H1 (cell line): Measurements from ENCODE around the gene RBM15B. TPM values are rescaled to one million over a fixed set of nuclear protein-coding genes. Genes with fewer than 3 reads are reported as not detected.
"Not testable (repeated sequence)": the region's sequence is repeated elsewhere in the genome, so short reads cannot be mapped to it uniquely, and the experiment has no call there.

Experiments
- CTCF ChIA-PET: fragments of 300-600 bp; sonication (Branson Sonifier 250); formaldehyde crosslinking; loops from one replicate; lab custom pipeline; 2021; ENCODE audit not compliant: partially characterized antibody; lab: Charles Lee
- POLR2A ChIA-PET: fragments of 300-600 bp; sonication (Branson Sonifier 250); formaldehyde crosslinking; loops from one replicate; lab custom pipeline; 2021; ENCODE audit warnings: inconsistent platforms; ENCODE audit not compliant: partially characterized antibody; lab: Charles Lee
- DNase-seq, 2 experiments: peaks; one replicate each; pipeline versions ENCODE4 v3.0.0 to v3.0.0-alpha.2; 2010 to 2022; ENCODE audit warnings: low spot score in 2 of 2, low read depth in 1 of 2, mixed read lengths in 1 of 2
- FAIRE-seq: peaks from 2 replicates; lab custom pipeline; 2011; peaks lifted over from hg19 to GRCh38; lab: Jason Lieb, UNC
- H2AFZ ChIP-seq: 2 replicates; pipeline ENCODE4 v1.8.1; 2012; ENCODE audit warnings: low read length, inconsistent platforms
- H2AK5ac ChIP-seq: 2 replicates; pipeline ENCODE4 v1.6.1; 2013; ENCODE audit warnings: low read depth, low read length
- H2BK120ac ChIP-seq: replicated peaks from 2 replicates; pipeline ENCODE3; 2013; ENCODE audit warnings: low read depth, low read length, inconsistent platforms
- H2BK12ac ChIP-seq: 2 replicates; pipeline ENCODE4 v1.6.1; 2013; ENCODE audit warnings: low read depth, low read length
- H2BK15ac ChIP-seq: 2 replicates; pipeline ENCODE4 v1.6.1; 2013; ENCODE audit warnings: low read length
- H2BK20ac ChIP-seq: 2 replicates; pipeline ENCODE4 v1.6.1; 2013; ENCODE audit warnings: low read length
- H2BK5ac ChIP-seq: 2 replicates; pipeline ENCODE4 v1.6.1; 2013; ENCODE audit warnings: low read depth, low read length
- H3K14ac ChIP-seq: 2 replicates; pipeline ENCODE4 v1.6.1; 2013; ENCODE audit warnings: inconsistent platforms; ENCODE audit not compliant: insufficient read length
- H3K18ac ChIP-seq: 2 replicates; pipeline ENCODE4 v1.6.1; 2013; ENCODE audit warnings: low read length; ENCODE audit errors: extremely low read depth
- H3K23ac ChIP-seq: 2 replicates; pipeline ENCODE4 v1.6.1; 2013; ENCODE audit warnings: inconsistent platforms; ENCODE audit not compliant: insufficient read length
- H3K23me2 ChIP-seq: 2 replicates; pipeline ENCODE4 v1.6.1; 2013; ENCODE audit warnings: low read depth, low read length
- H3K27ac ChIP-seq: 2 replicates; pipeline ENCODE4 v1.6.1; 2011; ENCODE audit warnings: low read depth, low read length, inconsistent platforms
- H3K27me3 ChIP-seq, 4 experiments: replicated peaks in 1 of 4; 1 replicate in 1 of 4; 2 replicates in 3 of 4; pipeline versions ENCODE4 v1.6.1 to v1.8.1; 2011 to 2013; ENCODE audit warnings: low read length in 3 of 4, mild to moderate bottlenecking in 3 of 4, inconsistent platforms in 2 of 4, mixed read lengths in 2 of 4, moderate library complexity in 1 of 4; ENCODE audit not compliant: control insufficient read depth in 3 of 4, insufficient read depth in 3 of 4; ENCODE audit errors: extremely low read depth in 1 of 4
- H3K36me3 ChIP-seq, 4 experiments: 2 replicates each; pipeline versions ENCODE4 v1.6.1 to v1.8.1; 2011 to 2013; ENCODE audit warnings: mild to moderate bottlenecking in 4 of 4, low read length in 3 of 4, moderate library complexity in 2 of 4, control low read depth in 1 of 4, inconsistent platforms in 1 of 4; ENCODE audit not compliant: insufficient read depth in 4 of 4, control insufficient read depth in 2 of 4
- H3K4ac ChIP-seq: replicated peaks from 2 replicates; pipeline ENCODE3; 2013; ENCODE audit warnings: low read length, low read depth, mixed read lengths, inconsistent platforms; ENCODE audit not compliant: insufficient read length
- H3K4me1 ChIP-seq, 4 experiments: replicated peaks in 1 of 4; 1 replicate in 1 of 4; 2 replicates in 3 of 4; pipeline versions ENCODE4 v1.6.1 to v1.8.1; 2011 to 2013; ENCODE audit warnings: low read length in 3 of 4, inconsistent platforms in 2 of 4, mixed read lengths in 1 of 4; ENCODE audit not compliant: insufficient read depth in 4 of 4, control insufficient read depth in 3 of 4
- H3K4me2 ChIP-seq, 2 experiments: 2 replicates each; pipeline versions ENCODE4 v1.6.1 to v1.8.1; 2011 to 2013; ENCODE audit warnings: low read depth in 2 of 2, low read length in 2 of 2, control low read depth in 1 of 2, inconsistent platforms in 1 of 2, mild to moderate bottlenecking in 1 of 2; ENCODE audit not compliant: insufficient read depth in 1 of 2
- H3K4me3 ChIP-seq, 4 experiments: fragments of 200-600, 300-600 bp in 1 of 4; sonication (generic), shearing (Covaris generic), sonication (Bioruptor Twin) in 1 of 4; 2 replicates each; pipeline versions ENCODE4 v1.5.1 to v1.8.1; 2011 to 2016; ENCODE audit warnings: low read length in 4 of 4, low read depth in 3 of 4, control low read depth in 2 of 4, inconsistent platforms in 2 of 4, mild to moderate bottlenecking in 2 of 4, mixed read lengths in 1 of 4, moderate library complexity in 1 of 4; ENCODE audit not compliant: insufficient read depth in 2 of 4; ENCODE audit errors: extremely low read depth in 1 of 4
- H3K56ac ChIP-seq: replicated peaks from 2 replicates; pipeline ENCODE3; 2013; ENCODE audit warnings: low read depth, mild to moderate bottlenecking, mixed read lengths, low read length, inconsistent platforms; ENCODE audit not compliant: insufficient read length
- H3K79me1 ChIP-seq: 2 replicates; pipeline ENCODE4 v1.6.1; 2013; ENCODE audit warnings: low read depth, low read length, control low read depth
- H3K79me2 ChIP-seq, 2 experiments: 2 replicates each; pipeline versions ENCODE4 v1.6.1 to v1.8.1; 2012 to 2013; ENCODE audit warnings: low read length in 2 of 2, mild to moderate bottlenecking in 2 of 2, inconsistent platforms in 1 of 2; ENCODE audit not compliant: insufficient read depth in 2 of 2, control insufficient read depth in 1 of 2
- H3K9ac ChIP-seq, 4 experiments: replicated peaks in 1 of 4; 1 replicate in 1 of 4; 2 replicates in 3 of 4; pipeline versions ENCODE4 v1.6.1 to v1.8.1; 2011 to 2013; ENCODE audit warnings: low read depth in 3 of 4, low read length in 3 of 4, control low read depth in 2 of 4, mild to moderate bottlenecking in 2 of 4, moderate library complexity in 2 of 4, inconsistent platforms in 1 of 4; ENCODE audit errors: extremely low read depth in 1 of 4
- H3K9me3 ChIP-seq, 2 experiments: 2 replicates each; pipeline versions ENCODE4 v1.6.1 to v1.8.1; 2012 to 2013; ENCODE audit warnings: mild to moderate bottlenecking in 2 of 2, moderate library complexity in 2 of 2, control low read depth in 1 of 2, inconsistent platforms in 1 of 2, low read depth in 1 of 2, low read length in 1 of 2, mixed read lengths in 1 of 2; ENCODE audit not compliant: insufficient read depth in 2 of 2
- H4K20me1 ChIP-seq, 2 experiments: replicated peaks in 1 of 2; 2 replicates each; pipeline versions ENCODE3 to v1.8.1; 2011 to 2013; ENCODE audit warnings: inconsistent platforms in 2 of 2, low read length in 2 of 2, mild to moderate bottlenecking in 1 of 2; ENCODE audit not compliant: insufficient read depth in 2 of 2, control insufficient read depth in 1 of 2
- H4K5ac ChIP-seq: 2 replicates; pipeline ENCODE4 v1.6.1; 2013; ENCODE audit warnings: low read length, low read depth, mixed read lengths, inconsistent platforms; ENCODE audit not compliant: insufficient read length
- H4K8ac ChIP-seq: 2 replicates; pipeline ENCODE4 v1.8.0; 2013; ENCODE audit warnings: mild to moderate bottlenecking, moderate library complexity, low read length, inconsistent platforms; ENCODE audit not compliant: insufficient read depth; ENCODE audit errors: extremely low read depth
- H4K91ac ChIP-seq: replicated peaks from 2 replicates; pipeline ENCODE3; 2013; ENCODE audit warnings: low read length, mixed read lengths, inconsistent platforms; ENCODE audit not compliant: insufficient read length
- ZNF274 ChIP-seq: IDR thresholded peaks from 2 replicates; pipeline ENCODE4 v1.7.0; 2012; ENCODE audit warnings: low read length, borderline replicate concordance; ENCODE audit errors: extremely low read depth
- WGBS, 2 experiments: shearing (Covaris generic) in 1 of 2; methylation state at CpG; one replicate each; pipeline versions ENCODE4 v1.1.6 to v1.1.7; 2013 to 2015; ENCODE audit warnings: low lambda C conversion rate in 2 of 2, mixed read lengths in 2 of 2, inconsistent platforms in 1 of 2, low coverage in 1 of 2, missing lambda C conversion rate in 1 of 2; ENCODE audit not compliant: insufficient replicate concordance in 2 of 2, insufficient coverage in 1 of 2, insufficient read length in 1 of 2; ENCODE audit errors: extremely low coverage in 1 of 2, missing lambda C conversion rate in 1 of 2; 5-methylcytosine and 5-hydroxymethylcytosine counted together
- polyA plus RNA-seq, 7 experiments: library from polyadenylated mRNA; depleted of rRNA in 3 of 7; stranded (reverse) in 5 of 7; unstranded in 2 of 7; fragments of >200 nt in 5 of 7; fragments of 200-250 nt in 2 of 7; gene quantifications; 1 replicate in 5 of 7; 2 replicates in 1 of 7; 4 replicates in 1 of 7; pipeline versions ENCODE4 v1.2.1 to v1.2.3, GENCODE V29; 2011 to 2013; ENCODE audit warnings: missing spikeins in 2 of 7, mixed read lengths in 2 of 7
- total RNA-seq: library from RNA; stranded (reverse); fragmentation: NEBNext Ultra II Directional; extraction: Animal tissue kit (Norgen Biotek cat#: 25700); gene quantifications from 2 replicates; pipeline ENCODE4 v1.2.1, GENCODE V29; 2021

Gene RBM15B
- total and polyA plus RNA-seq, 2 of the 8 experiments (the other 6 are each of a cell fraction or from before 2014, with no cell fraction given): 22.2 to 59.1 TPM

DNA sequence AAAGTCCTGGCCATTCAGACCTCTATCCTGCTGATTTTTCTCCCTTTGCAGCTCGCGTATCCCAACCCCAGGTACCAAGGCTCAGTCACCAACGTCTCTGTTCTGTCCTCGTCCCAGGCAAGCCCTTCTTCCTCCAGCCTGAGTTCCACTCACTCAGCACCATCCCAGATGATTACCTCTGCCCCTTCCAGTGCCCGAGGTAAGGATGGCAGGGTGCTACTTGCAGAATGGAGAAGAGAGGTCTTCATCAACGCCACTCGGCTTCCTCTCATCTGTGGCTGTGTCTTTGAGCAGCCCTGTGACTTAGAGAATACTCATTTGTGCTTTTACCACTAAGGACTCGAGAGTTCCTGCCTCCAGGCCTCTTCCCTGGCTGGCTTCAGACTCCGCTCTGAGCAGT, 28.6 kb upstream of the RBM15B start (continued):
- TF ChIP-seq ZNF274: no peak

DNA sequence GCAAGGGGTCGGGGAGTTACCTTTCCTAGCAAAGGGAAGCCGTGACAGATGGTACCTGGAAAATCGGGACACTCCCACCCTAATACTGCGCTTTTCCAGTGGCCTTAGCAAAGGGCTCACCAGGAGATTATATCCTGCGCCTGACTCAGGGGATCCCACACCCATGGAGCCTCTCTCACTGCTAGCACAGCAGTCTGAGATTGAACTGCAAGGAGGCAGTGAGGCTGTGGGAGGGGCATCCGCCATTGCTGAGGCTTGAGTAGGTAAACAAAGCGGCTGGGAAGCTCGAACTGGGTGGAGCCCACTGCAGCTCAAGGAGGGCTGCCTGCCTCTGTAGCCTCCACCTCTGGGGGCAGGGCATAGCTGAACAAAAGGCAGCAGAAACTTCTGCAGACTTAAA, 22.8 kb upstream of the RBM15B start:
- WGBS, 2 experiments: 99% methylated on average over 7 of the region's 8 CpGs; no CpG with 5 or more reads in 1 of the 2 experiments

More for the DNA sequence above, 22.8 kb upstream of the RBM15B start:
- H3K14ac ChIP-seq, H3K4me1 ChIP-seq, H3K9ac ChIP-seq, H3K4ac ChIP-seq, H3K9me3 ChIP-seq, DNase-seq, H4K20me1 ChIP-seq, H3K18ac ChIP-seq, H3K4me3 ChIP-seq, H2BK12ac ChIP-seq, H3K79me1 ChIP-seq, H2BK20ac ChIP-seq, H2AK5ac ChIP-seq, H3K27me3 ChIP-seq, H2BK120ac ChIP-seq, H3K23ac ChIP-seq, H3K79me2 ChIP-seq, H3K4me2 ChIP-seq, H3K23me2 ChIP-seq, H2BK15ac ChIP-seq, H2AFZ ChIP-seq, H3K56ac ChIP-seq, H2BK5ac ChIP-seq, H3K27ac ChIP-seq, H4K8ac ChIP-seq, H4K5ac ChIP-seq, H3K36me3 ChIP-seq, H4K91ac ChIP-seq, FAIRE-seq: not testable (repeated sequence)
- ChIA-PET CTCF (interaction anchor here (4.2 to 5.5 kb wide), 2 partner anchors 14 to 268 kb away, joined by 24 to 51 read pairs; partner anchors contain the start of gene MANF), POLR2A (interaction anchor here (1.9 kb wide), 1 partner anchor 17 kb away, joined by 5 read pairs; the partner anchor contains the start of gene MANF)
